Muscle of arm (tissue), 12 donors: ENCODE measurements around the gene RPS2. TPM values are rescaled to one million over a fixed set of nuclear protein-coding genes. Genes with fewer than 3 reads are reported as not detected.
"Not testable (repeated sequence)": the region's sequence is repeated elsewhere in the genome, so short reads cannot be mapped to it uniquely, and the experiment has no call there.

ENCODE experiments used
- DNase-seq: peaks from one replicate; pipeline ENCODE4 v3.0.0-alpha.2; 2013
- polyA plus RNA-seq, 12 donors: library from polyadenylated mRNA; unstranded; fragments of 120-200 nt; gene quantifications; one replicate each; pipeline ENCODE4 v1.2.1, GENCODE V29; 2013; ENCODE audit not compliant: insufficient read length in 12 of 12

RPS2 gene
- polyA plus RNA-seq, 12 donors: 2,162 to 3,862 (median 3,028) TPM

GRCh38 chr16:1946495-1947368 is 17.9 kb downstream of the RPS2 start:
- DNase-seq: no peak

DNA sequence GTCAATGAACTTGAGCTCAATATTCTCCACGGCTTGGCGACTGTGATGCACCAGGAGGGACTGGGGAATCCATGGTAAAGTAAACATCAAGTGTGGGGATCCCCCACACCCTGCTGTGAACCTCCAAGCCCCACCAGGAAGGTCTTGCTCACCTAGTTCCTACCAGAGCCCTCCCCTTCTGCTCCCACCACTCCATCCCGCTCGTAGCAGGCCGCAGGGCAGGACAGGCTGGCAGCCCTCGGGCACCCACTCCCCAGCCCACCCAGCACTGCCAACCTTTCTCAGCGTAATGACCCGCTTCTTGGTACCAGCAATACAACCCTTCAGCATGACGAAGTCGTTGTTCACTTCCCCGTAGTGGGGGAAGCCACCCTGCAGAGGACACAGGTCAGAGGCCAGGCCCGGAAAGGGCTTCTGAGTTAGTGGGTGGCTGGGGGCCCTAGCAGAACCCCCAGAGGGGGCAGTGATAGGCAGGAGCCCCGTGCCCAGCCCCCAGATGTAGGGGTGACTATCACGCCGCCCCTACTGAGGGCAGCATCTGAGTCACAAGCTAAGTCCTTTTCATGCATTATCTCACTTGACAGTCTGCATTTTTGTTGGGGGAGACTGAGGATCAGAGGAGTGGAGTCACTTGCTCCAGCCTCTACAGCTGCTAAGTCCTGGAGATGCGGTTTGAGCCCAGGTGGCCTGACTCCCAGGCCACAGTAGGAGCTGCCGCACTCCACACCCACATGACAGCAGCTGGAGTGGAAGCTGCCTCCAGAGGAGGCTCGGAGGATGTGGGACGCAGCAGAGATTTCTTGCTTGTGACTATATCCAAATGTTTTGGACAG is 18.9 kb downstream of the RPS2 start:
- DNase-seq: no peak

DNA sequence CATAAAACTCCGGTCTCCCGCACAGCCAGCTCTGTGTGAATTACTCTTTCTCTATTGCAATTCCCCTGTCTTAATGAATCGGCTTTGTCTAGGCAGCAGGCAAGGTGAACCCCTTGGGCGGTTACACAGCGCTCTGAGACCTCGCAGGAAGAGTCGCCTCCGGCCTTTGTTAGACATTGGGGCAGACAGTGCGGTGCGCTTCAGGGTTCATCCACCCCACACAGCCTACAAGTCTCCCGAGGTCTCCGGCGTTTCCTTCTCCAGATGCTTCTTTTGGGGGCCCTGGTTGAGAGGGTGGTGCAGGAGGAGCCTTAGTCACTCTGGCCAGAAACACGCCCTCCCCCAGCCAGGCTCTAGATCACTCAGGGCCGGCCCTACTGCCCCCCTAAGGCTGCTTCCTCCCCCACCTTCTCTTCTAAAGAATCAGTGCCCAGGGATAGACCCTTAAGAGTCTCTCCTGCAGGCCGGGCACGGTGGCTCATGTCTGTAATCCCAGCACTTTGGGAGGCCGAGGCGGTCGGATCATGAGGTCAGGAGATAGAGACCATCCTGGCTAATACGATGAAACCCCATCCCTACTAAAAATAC is 19.9 kb downstream of the RPS2 start:
- no peak for DNase-seq

GRCh38 chr16:1942810-1943726 is 21.6 kb downstream of the RPS2 start, which contains the start of gene MSRB1:
Gene MSRB1 (minus strand): TSS chr16:1943199. CDS start chr16:1943156, 43 bp downstream.
- peak; percentile 98 for DNase-seq

DNA sequence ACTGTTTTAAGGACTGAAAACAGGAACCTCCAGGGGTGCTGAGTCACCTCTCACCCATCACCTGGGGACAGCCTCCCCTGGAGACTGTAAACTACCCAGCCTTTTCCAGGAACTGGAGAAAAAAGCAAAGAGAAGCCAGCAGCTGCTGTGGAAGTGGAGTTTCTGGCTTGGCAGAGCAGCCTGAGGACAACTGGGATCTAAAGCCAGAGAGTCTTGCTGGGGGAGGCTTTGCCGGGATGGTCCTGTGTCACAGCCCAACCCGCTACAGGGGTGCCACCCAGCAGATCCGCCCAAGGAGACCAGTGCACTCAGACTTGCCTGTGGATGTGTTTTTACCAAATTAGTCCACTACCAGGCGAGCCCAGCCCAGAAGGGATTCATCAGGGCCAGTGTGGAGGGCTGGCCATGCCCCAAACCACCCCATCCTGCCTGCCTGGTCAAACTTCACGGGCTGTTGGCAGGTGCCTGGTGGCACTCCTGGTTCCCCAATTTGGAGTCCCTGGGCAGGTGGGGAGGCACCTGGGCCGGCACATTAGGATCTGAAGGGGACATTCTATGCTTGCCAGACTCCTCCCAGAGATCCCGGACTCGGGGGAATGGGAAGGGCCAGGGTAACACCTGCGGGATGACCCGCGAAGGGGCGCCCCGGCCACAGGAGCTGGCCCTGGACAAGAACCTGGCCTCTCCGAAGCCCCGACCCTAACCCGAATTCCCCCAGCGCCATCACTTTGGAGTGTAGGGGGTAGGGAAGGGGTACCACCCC is 22.4 kb downstream of the RPS2 start:
- no peak for DNase-seq

DNA sequence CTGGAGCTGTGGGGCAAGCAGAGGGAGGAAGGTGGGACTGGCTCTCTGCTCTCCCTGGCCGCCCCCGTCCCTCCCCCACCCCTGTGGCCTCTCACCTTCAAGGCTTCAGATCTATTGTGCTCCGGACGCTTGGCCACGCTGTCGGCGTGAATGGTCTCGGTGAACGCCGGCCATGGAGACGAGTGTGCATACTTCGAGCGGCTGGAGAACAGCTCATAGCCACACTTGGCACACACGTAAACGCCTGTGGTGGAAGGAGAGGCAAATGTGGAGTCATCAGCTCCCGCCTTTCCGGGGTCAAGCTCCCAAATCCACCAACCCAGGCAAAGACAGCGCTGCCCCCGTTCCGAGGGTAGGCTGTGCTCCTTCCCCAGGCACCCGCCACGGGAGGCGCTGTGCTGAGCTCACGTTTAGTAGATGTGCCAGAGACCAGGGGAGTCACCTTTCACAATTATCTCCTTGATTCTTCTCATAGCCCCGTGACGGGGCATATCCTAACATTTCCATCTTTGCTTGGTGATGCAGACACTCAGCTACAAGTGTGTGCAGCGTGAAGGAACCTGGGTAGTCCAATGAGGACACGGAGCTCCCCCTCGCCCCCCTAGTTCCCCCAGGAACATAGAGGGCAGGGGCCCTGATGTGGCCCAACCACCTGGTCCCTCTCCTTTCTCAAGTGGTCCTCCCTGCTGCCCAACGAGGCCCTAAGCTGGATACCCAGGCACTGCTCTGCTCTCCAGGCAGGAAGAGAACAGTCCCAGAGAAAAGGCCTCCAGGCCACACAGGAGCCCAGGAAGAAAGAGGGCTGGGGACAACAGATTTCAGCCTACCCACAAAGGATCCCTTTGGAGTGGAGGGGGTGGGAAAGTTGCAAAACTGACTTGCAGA is 23.2 kb downstream of the RPS2 start:
- no peak for DNase-seq

DNA sequence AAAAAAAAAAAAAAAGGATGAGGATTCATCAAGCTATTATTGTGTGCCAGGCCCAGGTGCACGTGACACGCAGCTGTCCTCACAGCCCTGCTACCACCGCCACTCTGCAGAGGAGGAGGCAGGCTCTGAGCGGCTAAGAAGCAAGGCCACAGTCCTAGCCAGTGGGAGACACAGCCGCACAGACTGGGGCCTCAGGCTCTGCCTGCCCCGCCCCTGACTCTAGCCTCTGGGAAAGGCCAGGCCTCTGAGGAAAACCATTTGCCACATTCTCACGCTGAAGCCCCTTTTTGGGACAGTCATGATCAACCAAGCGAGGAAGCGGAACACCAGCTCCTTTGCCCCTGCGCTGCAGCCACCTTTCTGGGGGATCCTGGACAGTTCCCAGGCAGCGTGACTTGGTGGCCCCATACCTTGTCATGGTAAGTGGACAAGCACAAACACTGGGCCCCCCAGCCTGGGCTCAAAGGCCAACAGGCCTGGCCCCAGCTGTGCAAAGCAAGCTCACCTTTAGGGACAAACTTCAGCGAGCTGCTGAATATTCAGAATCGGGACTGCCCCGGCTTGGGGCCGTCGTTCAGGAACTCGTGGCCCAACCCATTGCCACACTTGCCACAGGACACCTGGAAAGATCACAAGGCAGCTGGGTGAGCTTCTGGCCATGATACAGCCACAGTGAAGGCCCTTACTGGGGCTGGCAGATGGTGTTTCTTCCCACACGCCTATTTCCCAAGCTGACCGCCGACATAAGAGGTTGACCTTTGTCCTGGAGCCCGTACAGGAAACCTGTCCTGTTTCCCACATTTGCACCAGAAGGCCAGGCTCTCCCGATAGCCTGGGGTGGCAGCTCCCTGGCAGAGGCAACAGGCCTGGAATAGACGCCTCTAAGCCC is 24.1 kb downstream of the RPS2 start:
- no peak for DNase-seq

DNA sequence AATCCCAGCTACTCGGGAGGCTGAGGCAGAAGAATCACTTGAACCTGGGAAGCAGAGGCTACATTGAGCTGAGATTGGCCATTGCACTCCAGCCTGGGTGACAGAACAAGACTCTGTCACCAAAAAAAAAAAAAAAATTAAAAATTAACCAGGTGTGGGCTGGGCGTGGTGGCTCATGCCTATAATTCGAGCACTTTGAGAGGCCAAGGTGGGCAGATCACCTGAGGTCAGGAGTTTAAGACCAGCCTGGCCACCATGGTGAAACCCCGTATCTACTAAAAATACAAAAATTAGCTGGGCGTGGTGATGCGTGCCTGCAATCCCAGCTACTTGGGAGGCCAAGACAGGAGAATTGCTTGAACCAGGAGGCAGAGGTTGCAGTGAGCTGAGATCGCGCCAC is 24.8 kb downstream of the RPS2 start:
- DNase-seq: not testable (repeated sequence)

DNA sequence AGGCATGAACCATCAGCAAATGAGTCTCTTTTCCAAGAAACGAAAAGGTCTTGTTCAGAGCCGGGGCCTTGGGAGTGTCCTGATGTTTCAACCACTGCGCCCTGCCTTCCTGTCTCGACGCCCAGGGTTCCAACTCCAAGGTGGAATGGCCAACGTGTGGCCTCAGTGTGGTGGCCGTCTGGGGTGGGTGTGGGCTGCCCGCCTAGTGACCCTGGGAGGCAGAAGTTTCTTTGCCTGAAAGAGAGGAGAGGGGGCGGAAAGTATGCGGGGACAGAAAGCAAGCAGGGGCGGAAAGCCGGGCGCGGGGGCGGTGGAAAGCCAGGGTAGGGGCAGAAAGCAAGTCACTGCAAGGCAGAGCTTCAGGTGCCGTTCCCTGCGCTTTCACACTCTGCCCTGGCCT is 25.7 kb downstream of the RPS2 start:
- no peak for DNase-seq

DNA sequence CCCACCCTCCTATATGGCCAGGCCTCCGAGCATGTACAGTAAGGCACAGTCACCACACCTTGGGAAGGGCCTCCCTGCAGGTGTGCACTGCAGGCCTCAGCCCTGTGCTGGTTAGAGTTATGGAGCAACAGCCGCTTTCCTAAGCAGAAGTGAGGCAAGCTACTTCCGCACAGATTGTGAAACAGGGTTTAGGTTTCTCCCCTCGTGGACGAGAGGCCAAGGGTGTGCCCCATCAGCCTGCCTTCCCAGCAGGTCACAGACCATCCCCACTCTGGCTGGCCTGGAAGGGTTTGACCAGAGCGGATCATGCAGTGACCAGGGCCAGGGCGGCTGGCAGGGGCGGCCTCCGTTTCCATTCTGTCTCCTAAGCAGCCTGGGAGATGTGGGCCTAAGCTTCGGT is 26.3 kb downstream of the RPS2 start:
- no peak for DNase-seq

DNA sequence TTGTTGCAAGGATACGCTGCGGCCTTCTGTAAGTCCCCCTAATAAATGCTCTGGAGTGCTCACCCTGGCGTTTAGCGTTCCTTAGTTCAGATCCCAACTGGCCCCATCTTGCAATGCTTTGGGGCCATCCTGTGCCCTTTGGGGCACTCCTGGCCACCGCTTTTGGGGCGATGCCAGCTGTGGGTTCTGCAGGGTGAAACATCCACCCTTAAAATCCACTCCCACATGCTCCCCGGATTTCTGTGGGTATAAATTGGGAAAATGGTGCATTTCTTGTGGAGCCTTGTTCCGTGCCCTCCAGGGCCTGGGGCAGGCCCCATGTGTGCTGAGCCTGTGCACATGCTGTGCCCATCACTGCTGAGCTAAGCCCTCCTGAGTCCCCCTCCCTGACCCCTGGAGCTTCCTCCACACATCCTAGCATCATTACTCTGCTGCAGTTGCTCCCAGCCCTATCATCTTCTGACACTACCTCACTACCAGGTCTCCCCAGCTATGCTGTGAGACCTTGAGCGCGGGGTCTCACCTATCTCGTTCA is 27.6 kb downstream of the RPS2 start:
- DNase-seq: no peak

DNA sequence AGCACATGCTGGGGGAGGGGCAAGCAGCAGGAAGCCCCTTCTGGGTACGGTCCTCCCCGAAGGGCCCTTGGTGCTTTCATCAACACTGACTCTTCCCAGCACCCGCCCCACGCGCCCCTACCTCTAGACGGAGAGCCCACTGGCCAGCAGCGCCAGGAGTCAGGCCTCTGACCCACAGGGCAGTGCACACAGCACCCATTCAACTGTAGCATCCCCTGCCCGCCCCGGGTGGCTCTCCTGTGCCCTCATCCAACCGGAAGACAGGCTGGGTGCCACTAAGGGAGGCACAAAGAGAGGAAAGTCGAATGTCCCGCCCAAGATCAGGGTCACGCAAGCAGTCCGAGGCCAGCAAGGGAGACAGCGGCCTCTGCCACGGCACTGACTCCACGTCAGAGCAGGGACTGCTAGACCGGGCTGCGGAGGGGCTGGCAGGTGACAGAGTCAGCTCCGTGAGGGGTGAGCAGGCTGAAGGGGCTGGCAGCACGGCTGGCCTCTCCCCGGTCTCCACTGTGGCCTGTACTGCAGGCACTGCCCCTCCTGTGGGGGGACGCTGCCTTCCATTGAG is 31.4 kb downstream of the RPS2 start:
- DNase-seq: no peak

- DNase-seq: no peak
These were observed 32.3 kb downstream of the RPS2 start for GRCh38 chr16:1932050-1933028.

- DNase-seq: no peak
These were observed 34.3 kb downstream of the RPS2 start for GRCh38 chr16:1930338-1930720.

GRCh38 chr16:1929578-1930337 is 34.9 kb downstream of the RPS2 start:
- DNase-seq: peak; percentile 88

- no peak for DNase-seq
These were observed 35.5 kb downstream of the RPS2 start for GRCh38 chr16:1929105-1929504.
